Measurements from ENCODE around the gene MAOA.

Gene MAOA

GRCh38 chrX:43758044-43758443 lies 101.9 kb downstream of the MAOA start:
- no peak for DNase-seq (ENCODE audit: low spot score)

GRCh38 chrX:43785930-43786591 lies 130.0 kb downstream of the MAOA start:
- DNase-seq (ENCODE audit: low spot score), result no peak
